IMR-90 (cell line): ENCODE results near the gene KCNQ1. TPM values are rescaled to one million over a fixed set of nuclear protein-coding genes. Genes with fewer than 3 reads are reported as not detected.

Experiments used
- ATAC-seq: fragments of 200-7000 bp; cut with Tn5 transposase; 2 replicates; pipeline ENCODE4 v1.9.1; 2020; ENCODE audit warnings: low read depth, mild to moderate bottlenecking, moderate library complexity
- BruUV-seq: library from RNA; stranded (reverse); fragments of 400-500 nt; replicated peaks from 2 replicates; lab custom pipeline; 2021; lab: Mats Ljungman, UMichigan
- CTCF ChIA-PET: fragments of 300-600 bp; formaldehyde crosslinking; extraction: SDS; loops from one replicate; lab custom pipeline; 2021; ENCODE audit warnings: antibody characterized with exemption; lab: Yijun Ruan, JAX
- POLR2A ChIA-PET: fragments of 300-600 bp; sonication (Branson Sonifier 250); formaldehyde crosslinking; loops from one replicate; lab custom pipeline; 2022; ENCODE audit warnings: antibody characterized with exemption; ENCODE audit not compliant: unreplicated experiment; lab: Charles Lee
- DNase-seq: peaks from one replicate; pipeline ENCODE4 v3.0.0; 2013
- H2AFZ ChIP-seq: replicated peaks from 2 replicates; pipeline ENCODE3; 2013; ENCODE audit warnings: low read length, mild to moderate bottlenecking; ENCODE audit not compliant: poor library complexity
- H2AK5ac ChIP-seq: 2 replicates; pipeline ENCODE4 v1.6.1; 2013; ENCODE audit warnings: low read depth, low read length, inconsistent platforms
- H2AK9ac ChIP-seq: replicated peaks from 2 replicates; pipeline ENCODE3; 2013; ENCODE audit warnings: mild to moderate bottlenecking, low read depth, low read length, moderate library complexity; ENCODE audit not compliant: poor library complexity
- H2BK120ac ChIP-seq: 2 replicates; pipeline ENCODE4 v1.6.1; 2013; ENCODE audit warnings: low read depth, low read length, inconsistent platforms
- H2BK15ac ChIP-seq: 3 replicates; pipeline ENCODE4 v1.6.1; 2013; ENCODE audit warnings: low read depth, low read length, inconsistent platforms
- H2BK20ac ChIP-seq: 2 replicates; pipeline ENCODE4 v1.6.1; 2013; ENCODE audit warnings: low read depth, mild to moderate bottlenecking, inconsistent platforms, low read length, moderate library complexity
- H2BK5ac ChIP-seq: 2 replicates; pipeline ENCODE4 v1.6.1; 2013; ENCODE audit warnings: mild to moderate bottlenecking, low read depth, low read length, inconsistent platforms; ENCODE audit not compliant: poor library complexity, severe bottlenecking
- H3K14ac ChIP-seq: replicated peaks from 2 replicates; pipeline ENCODE4 v1.6.1; 2013; ENCODE audit warnings: low read depth, low read length, inconsistent platforms
- H3K18ac ChIP-seq: 2 replicates; pipeline ENCODE4 v1.6.1; 2013; ENCODE audit warnings: low read depth, low read length, control low read depth
- H3K23ac ChIP-seq: 2 replicates; pipeline ENCODE4 v1.6.1; 2013; ENCODE audit warnings: low read depth, low read length, inconsistent platforms
- H3K27ac ChIP-seq: 2 replicates; pipeline ENCODE4 v1.5.1; 2013; ENCODE audit warnings: mild to moderate bottlenecking, control low read depth, low read length; ENCODE audit not compliant: insufficient read depth
- H3K27me3 ChIP-seq: 2 replicates; pipeline ENCODE4 v1.6.1; 2013; ENCODE audit warnings: low read length; ENCODE audit not compliant: control insufficient read depth, insufficient read depth
- H3K36me3 ChIP-seq: 2 replicates; pipeline ENCODE4 v1.6.1; 2013; ENCODE audit warnings: low read length, mixed read lengths; ENCODE audit not compliant: control insufficient read depth, insufficient read depth
- H3K4ac ChIP-seq: 2 replicates; pipeline ENCODE4 v1.6.1; 2013; ENCODE audit warnings: low read depth, low read length, inconsistent platforms
- H3K4me1 ChIP-seq: 2 replicates; pipeline ENCODE4 v1.6.1; 2013; ENCODE audit warnings: low read length, mixed read lengths; ENCODE audit not compliant: control insufficient read depth, insufficient read depth
- H3K4me2 ChIP-seq: 2 replicates; pipeline ENCODE4 v1.6.1; 2013; ENCODE audit warnings: low read depth, mild to moderate bottlenecking, control low read depth, low read length, moderate library complexity
- H3K4me3 ChIP-seq: 2 replicates; pipeline ENCODE4 v1.5.1; 2013; ENCODE audit warnings: low read depth, mild to moderate bottlenecking, control low read depth, low read length, moderate library complexity; ENCODE audit not compliant: insufficient read depth
- H3K56ac ChIP-seq: 2 replicates; pipeline ENCODE4 v1.6.1; 2013; ENCODE audit warnings: low read length, inconsistent platforms; ENCODE audit not compliant: insufficient read depth; ENCODE audit errors: extremely low read depth
- H3K79me1 ChIP-seq, 2 experiments: 2 replicates each; pipeline ENCODE4 v1.6.1; 2013; ENCODE audit warnings: low read length in 2 of 2, inconsistent platforms in 1 of 2, low read depth in 1 of 2
- H3K9ac ChIP-seq: 2 replicates; pipeline ENCODE4 v1.6.1; 2013; ENCODE audit warnings: low read depth, low read length, control low read depth
- H3K9me1 ChIP-seq: 2 replicates; pipeline ENCODE4 v1.6.1; 2013; ENCODE audit warnings: low read length, inconsistent platforms; ENCODE audit not compliant: insufficient read depth
- H3K9me3 ChIP-seq: 2 replicates; pipeline ENCODE4 v1.6.1; 2013; ENCODE audit warnings: low read length; ENCODE audit not compliant: control insufficient read depth, insufficient read depth
- H4K20me1 ChIP-seq: 2 replicates; pipeline ENCODE4 v1.6.1; 2013; ENCODE audit warnings: low read length, inconsistent platforms; ENCODE audit not compliant: insufficient read depth
- H4K5ac ChIP-seq: 2 replicates; pipeline ENCODE4 v1.6.1; 2013; ENCODE audit warnings: mild to moderate bottlenecking, low read depth, low read length, control low read depth
- H4K8ac ChIP-seq, 2 experiments: 2 replicates each; pipeline ENCODE4 v1.6.1; 2013; ENCODE audit warnings: low read depth in 2 of 2, low read length in 2 of 2, control low read depth in 1 of 2, inconsistent platforms in 1 of 2
- H4K91ac ChIP-seq: 2 replicates; pipeline ENCODE4 v1.6.1; 2013; ENCODE audit warnings: low read depth, low read length, inconsistent platforms; ENCODE audit not compliant: insufficient read depth
- BHLHE40 ChIP-seq: fragments of 150-350 bp; IDR thresholded peaks from 2 replicates; pipeline ENCODE4 v1.6.1; 2016; ENCODE audit warnings: mild to moderate bottlenecking, low read depth, low read length
- ELK1 ChIP-seq: fragments of 150-350 bp; IDR thresholded peaks from 2 replicates; pipeline ENCODE4 v1.6.1; 2016; ENCODE audit warnings: low read depth, mild to moderate bottlenecking, low read length, moderate library complexity, borderline replicate concordance
- MAZ ChIP-seq: IDR thresholded peaks from 2 replicates; pipeline ENCODE4 v1.6.1; 2012; ENCODE audit warnings: low read depth, mild to moderate bottlenecking, low read length, improper control_type of control experiment, moderate library complexity, borderline replicate concordance
- POLR2A ChIP-seq: IDR thresholded peaks from 2 replicates; pipeline ENCODE4 v1.6.1; 2012; ENCODE audit warnings: mild to moderate bottlenecking, low read depth, low read length
- RAD21 ChIP-seq: IDR thresholded peaks from 2 replicates; pipeline ENCODE4 v1.6.1; 2012; ENCODE audit warnings: low read length, improper control_type of control experiment
- RFX5 ChIP-seq: IDR thresholded peaks from 2 replicates; pipeline ENCODE4 v1.8.0; 2012; ENCODE audit warnings: low read depth, mild to moderate bottlenecking, low read length, moderate library complexity
- SMC3 ChIP-seq: fragments of 150-350 bp; IDR thresholded peaks from 2 replicates; pipeline ENCODE4 v1.6.1; 2016; ENCODE audit warnings: low read depth, mild to moderate bottlenecking, antibody characterized with exemption, low read length, moderate library complexity
- WGBS, 2 experiments: methylation state at CpG; one replicate each; pipeline versions ENCODE4 v1.1.5 to v1.1.7; 2013; ENCODE audit warnings: missing lambda C conversion rate in 2 of 2; ENCODE audit not compliant: insufficient read length in 1 of 2; ENCODE audit errors: extremely low coverage in 2 of 2; 5-methylcytosine and 5-hydroxymethylcytosine counted together
- dilution Hi-C: fragments of 300-500 bp; cut with HindIII; formaldehyde crosslinking; loops from one replicate; pipeline ENCODE4 v1.14.3; 2018; ENCODE audit warnings: low sequenced_read_pairs; ENCODE audit not compliant: unreplicated experiment
- in situ Hi-C: fragments of 300-500 bp; cut with MboI; formaldehyde crosslinking; loops from 3 replicates; pipeline ENCODE4 v1.14.3; 2019; ENCODE audit warnings: low sequenced_read_pairs, inconsistent platforms, mixed read lengths
- intact Hi-C: fragments of 100-400 bp; cut with micrococcal nuclease; formaldehyde crosslinking; loops from 2 replicates; pipeline ENCODE4 v1.10.0; 2022
- polyA plus RNA-seq, 3 experiments: library from polyadenylated mRNA; depleted of rRNA; stranded (reverse); fragments of >200 nt; gene quantifications; 2 replicates each; pipeline ENCODE4 v1.2.3, GENCODE V29; 2012; ENCODE audit warnings: low replicate concordance in 1 of 3
- total RNA-seq: library from RNA; depleted of rRNA; stranded (reverse); fragments of >200 nt; gene quantifications from 2 replicates; pipeline ENCODE4 v1.2.3, GENCODE V29; 2012

Gene KCNQ1
- total and polyA plus RNA-seq, 2 of the 4 experiments (the other 2 are of a cell fraction): 0.07 TPM; not detected in 1

GRCh38 chr11:2441171-2441570 lies 3.6 kb upstream of the KCNQ1 start:
- Histone ChIP-seq H3K18ac (no peak overlapping the region), H2BK15ac (no peak overlapping the region), H3K4me3 (no peak overlapping the region), H3K27me3 (peaks cover 40% of the 10 kb centered on the region), H4K8ac (no peak overlapping the region), H3K4me2 (no peak overlapping the region), H2BK120ac (no peak overlapping the region), H3K9me1 (no peaks in the 10 kb centered on the region), H3K36me3 (no peaks in the 10 kb centered on the region), H3K27ac (no peak overlapping the region), H3K14ac (no peak overlapping the region), H2AFZ (no peak overlapping the region), H3K4me1 (no peaks in the 10 kb centered on the region), H3K23ac (no peak overlapping the region), H2AK5ac (no peak overlapping the region), H2BK5ac (no peak overlapping the region), H2AK9ac (no peak overlapping the region), H4K5ac (no peak overlapping the region), H4K20me1 (no peaks in the 10 kb centered on the region), H3K56ac (no peak overlapping the region), H3K4ac (no peak overlapping the region), H3K9me3 (no peaks in the 10 kb centered on the region; the same call in 1 of the 2 replicates), H3K9ac (no peak overlapping the region), H4K91ac (no peak overlapping the region), H2BK20ac (no peak overlapping the region), H3K79me1 (no peaks in the 10 kb centered on the region)
- ATAC-seq (no peak), DNase-seq (no peak)
- ChIA-PET POLR2A (no interaction called here), CTCF (no interaction called here)
- intact Hi-C loops (no loop called here), in situ Hi-C loops (no loop called here), dilution Hi-C loops (no loop called here)
- TF ChIP-seq MAZ (no peak), RFX5 (no peak), SMC3 (no peak), POLR2A (no peak), BHLHE40 (no peak), RAD21 (no peak), ELK1 (no peak)
- BruUV-seq: no TSS peak
- 80% methylated on average over 1 of the region's 4 CpGs; no CpG with 5 or more reads in 1 of the 2 experiments for WGBS, 2 experiments
